HEK293T (cell line): ENCODE data around the gene AKR1B1.

Experiments
- ARNT ChIP-seq: fragments of 450-650 bp; IDR thresholded peaks from 2 replicates; pipeline ENCODE4 v1.6.1; 2017; ENCODE audit warnings: mild to moderate bottlenecking
- BHLHE40 ChIP-seq: fragments of 450-650 bp; IDR thresholded peaks from 2 replicates; pipeline ENCODE4 v1.6.1; 2016; ENCODE audit warnings: mild to moderate bottlenecking, moderate library complexity, borderline replicate concordance
- ELF4 ChIP-seq: fragments of 450-650 bp; IDR thresholded peaks from 2 replicates; pipeline ENCODE4 v1.6.1; 2017; ENCODE audit warnings: antibody characterized with exemption
- FOXA1 ChIP-seq: fragments of 450-650 bp; IDR thresholded peaks from 2 replicates; pipeline ENCODE4 v1.6.1; 2016; ENCODE audit warnings: mild to moderate bottlenecking
- FOXK2 ChIP-seq: fragments of 450-650 bp; IDR thresholded peaks from 2 replicates; pipeline ENCODE4 v1.6.1; 2016; ENCODE audit warnings: mild to moderate bottlenecking
- FOXM1 ChIP-seq: fragments of 450-650 bp; IDR thresholded peaks from 2 replicates; pipeline ENCODE4 v1.6.1; 2017; ENCODE audit warnings: mild to moderate bottlenecking, borderline replicate concordance
- LEF1 ChIP-seq: fragments of 450-650 bp; IDR thresholded peaks from 2 replicates; pipeline ENCODE4 v1.6.1; 2017; ENCODE audit warnings: mild to moderate bottlenecking, borderline replicate concordance
- NFRKB ChIP-seq: fragments of 450-650 bp; IDR thresholded peaks from 2 replicates; pipeline ENCODE4 v1.6.1; 2016; ENCODE audit warnings: mild to moderate bottlenecking, moderate library complexity
- PKNOX1 ChIP-seq: fragments of 450-650 bp; IDR thresholded peaks from 2 replicates; pipeline ENCODE4 v1.6.1; 2016
- SP1 ChIP-seq: fragments of 450-650 bp; IDR thresholded peaks from 2 replicates; pipeline ENCODE4 v1.6.1; 2017
- SUZ12 ChIP-seq: fragments of 450-650 bp; IDR thresholded peaks from 2 replicates; pipeline ENCODE4 v1.6.1; 2016; ENCODE audit warnings: mild to moderate bottlenecking
- TARDBP ChIP-seq: fragments of 450-650 bp; IDR thresholded peaks from 2 replicates; pipeline ENCODE4 v1.6.1; 2016
- ZNF384 ChIP-seq: fragments of 450-650 bp; IDR thresholded peaks from 2 replicates; pipeline ENCODE4 v1.6.1; 2016

GRCh38 chr7:134428942-134429341 is 30.0 kb downstream of the AKR1B1 start:
- TF ChIP-seq PKNOX1 (no peak), SP1 (no peak), ZNF384 (no peak), FOXA1 (no peak), SUZ12 (no peak), FOXM1 (no peak), ELF4 (no peak), TARDBP (no peak), LEF1 (no peak), NFRKB (no peak), BHLHE40 (no peak), FOXK2 (no peak), ARNT (no peak)
